NCI-H1930 (cell line): ENCODE results near the gene CXCL12.

Source experiments
- DNase-seq, 2 experiments: peaks; one replicate each; lab custom pipeline; 2025; lab: John Stamatoyannopoulos, UW

The CXCL12 gene

DNA sequence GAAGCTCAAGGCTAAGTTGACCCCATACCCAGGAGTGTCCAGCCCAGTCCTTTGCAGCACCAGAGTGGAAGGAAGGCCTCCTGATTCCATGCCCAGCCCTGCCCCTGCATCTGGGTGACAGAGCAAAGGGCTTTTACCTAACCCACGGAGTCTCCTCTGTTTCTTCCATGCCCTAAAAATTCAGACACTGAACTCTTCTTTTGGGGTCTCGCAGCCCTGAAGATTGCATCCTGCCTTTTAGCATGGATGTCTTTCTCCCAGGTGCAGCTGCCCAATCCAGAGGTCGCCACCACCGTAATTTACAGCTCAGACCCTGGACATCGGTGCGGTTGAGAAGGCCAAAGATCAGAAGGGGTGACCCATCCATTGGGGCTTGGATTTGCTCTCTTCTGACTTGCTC lies 50.8 kb downstream of the CXCL12 start:
- DNase-seq, result no peak

DNA sequence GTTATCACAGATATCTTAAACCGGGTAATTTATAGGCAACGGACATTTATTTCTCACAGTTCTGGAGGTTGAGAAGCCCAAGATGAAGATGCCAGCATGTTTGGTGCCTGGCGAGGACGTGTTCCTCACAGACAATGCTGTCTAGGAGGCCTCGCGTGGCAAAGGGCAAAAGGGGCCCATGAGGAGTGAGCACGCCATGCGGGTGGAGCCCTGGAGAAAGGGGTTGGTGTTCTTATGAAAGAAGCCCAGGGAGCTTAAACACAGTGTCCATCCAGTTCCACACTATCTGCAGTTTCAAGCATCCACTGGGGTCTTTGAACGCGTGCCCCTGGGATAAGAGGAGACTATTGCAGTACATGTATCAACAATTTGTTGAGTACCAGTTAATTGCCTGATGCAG lies 51.4 kb downstream of the CXCL12 start:
- no peak for DNase-seq

DNA sequence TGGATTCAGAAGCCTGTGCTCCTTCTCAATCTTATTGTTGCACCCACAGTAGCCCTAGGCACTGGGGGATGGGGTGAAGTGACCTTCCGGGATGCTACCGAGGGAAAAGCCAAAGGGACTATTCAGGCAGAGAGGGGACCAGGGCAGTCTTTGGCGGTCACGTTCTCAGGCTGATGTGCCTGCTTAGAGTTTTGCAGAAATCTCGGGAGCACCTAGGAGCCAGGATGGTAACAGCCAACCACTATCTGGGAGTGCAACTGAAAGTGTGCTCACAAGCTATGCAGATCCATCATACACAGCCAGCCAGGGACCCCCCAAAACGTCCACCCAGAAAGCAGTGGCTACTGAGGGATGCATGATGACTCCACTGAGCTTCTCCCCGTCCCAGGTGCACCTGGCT lies 52.4 kb downstream of the CXCL12 start:
- no peak for DNase-seq

DNA sequence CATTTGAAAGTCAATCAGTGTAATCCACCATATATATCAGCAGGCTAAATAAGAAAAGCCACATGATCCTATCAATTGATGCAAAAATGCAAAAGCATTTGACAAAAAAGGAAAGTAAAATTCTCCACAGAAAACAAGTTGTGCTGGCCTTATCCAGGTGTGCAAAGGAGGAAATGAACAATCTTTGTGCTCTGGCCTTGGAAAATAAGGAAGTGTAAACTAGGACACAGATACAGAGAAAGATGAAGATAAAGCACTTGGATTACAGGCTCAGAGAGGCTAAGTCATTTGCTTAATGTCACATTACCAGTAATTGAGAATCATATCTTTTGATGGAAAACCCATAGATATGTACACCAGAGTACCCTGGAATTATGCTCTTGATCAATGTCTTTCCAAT lies 54.5 kb downstream of the CXCL12 start:
- DNase-seq, result no peak

DNA sequence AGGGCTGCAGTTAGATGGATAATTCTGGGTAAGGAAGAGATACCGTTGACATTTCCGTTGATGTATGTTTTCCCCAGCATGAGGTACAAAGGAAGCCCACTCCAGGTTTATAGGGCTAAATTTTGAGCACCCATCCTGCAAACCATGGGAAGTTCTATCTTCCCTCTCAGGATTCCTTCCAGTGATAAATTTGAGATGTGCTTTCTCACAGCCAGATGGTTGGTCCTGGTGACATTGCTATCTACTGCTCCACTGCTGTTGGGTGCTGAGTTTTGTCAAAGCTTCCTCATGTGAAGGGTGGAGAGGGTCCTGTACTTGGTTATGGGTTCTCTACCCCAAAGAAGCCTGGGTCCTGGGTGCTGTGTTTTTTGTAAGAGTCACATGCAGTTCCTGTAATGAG lies 57.4 kb downstream of the CXCL12 start:
- no peak for DNase-seq
